ENCODE results near the gene LRRC15. TPM values are rescaled to one million over a fixed set of nuclear protein-coding genes. Genes with fewer than 3 reads are reported as not detected.

LRRC15 gene
- total RNA-seq, 1 experiment from 2014 or later: 0.28 TPM

- TF ChIP-seq SIN3A (IDR thresholded peaks at IDR 0.05; ENCODE audit: borderline replicate concordance, insufficient read depth, low read depth, low read length) (no peak), TCF7L2 (IDR thresholded peaks at IDR 0.05; ENCODE audit: low read depth, low read length) (no peak), CTCF (IDR thresholded peaks at IDR 0.05) (no peak), POLR2AphosphoS5 (IDR thresholded peaks at IDR 0.05; ENCODE audit: low read depth, low read length) (no peak)
- TF ChIP-seq, protein P1, sequence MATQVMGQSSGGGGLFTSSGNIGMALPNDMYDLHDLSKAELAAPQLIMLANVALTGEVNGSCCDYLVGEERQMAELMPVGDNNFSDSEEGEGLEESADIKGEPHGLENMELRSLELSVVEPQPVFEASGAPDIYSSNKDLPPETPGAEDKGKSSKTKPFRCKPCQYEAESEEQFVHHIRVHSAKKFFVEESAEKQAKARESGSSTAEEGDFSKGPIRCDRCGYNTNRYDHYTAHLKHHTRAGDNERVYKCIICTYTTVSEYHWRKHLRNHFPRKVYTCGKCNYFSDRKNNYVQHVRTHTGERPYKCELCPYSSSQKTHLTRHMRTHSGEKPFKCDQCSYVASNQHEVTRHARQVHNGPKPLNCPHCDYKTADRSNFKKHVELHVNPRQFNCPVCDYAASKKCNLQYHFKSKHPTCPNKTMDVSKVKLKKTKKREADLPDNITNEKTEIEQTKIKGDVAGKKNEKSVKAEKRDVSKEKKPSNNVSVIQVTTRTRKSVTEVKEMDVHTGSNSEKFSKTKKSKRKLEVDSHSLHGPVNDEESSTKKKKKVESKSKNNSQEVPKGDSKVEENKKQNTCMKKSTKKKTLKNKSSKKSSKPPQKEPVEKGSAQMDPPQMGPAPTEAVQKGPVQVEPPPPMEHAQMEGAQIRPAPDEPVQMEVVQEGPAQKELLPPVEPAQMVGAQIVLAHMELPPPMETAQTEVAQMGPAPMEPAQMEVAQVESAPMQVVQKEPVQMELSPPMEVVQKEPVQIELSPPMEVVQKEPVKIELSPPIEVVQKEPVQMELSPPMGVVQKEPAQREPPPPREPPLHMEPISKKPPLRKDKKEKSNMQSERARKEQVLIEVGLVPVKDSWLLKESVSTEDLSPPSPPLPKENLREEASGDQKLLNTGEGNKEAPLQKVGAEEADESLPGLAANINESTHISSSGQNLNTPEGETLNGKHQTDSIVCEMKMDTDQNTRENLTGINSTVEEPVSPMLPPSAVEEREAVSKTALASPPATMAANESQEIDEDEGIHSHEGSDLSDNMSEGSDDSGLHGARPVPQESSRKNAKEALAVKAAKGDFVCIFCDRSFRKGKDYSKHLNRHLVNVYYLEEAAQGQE (IDR thresholded peaks at IDR 0.05; ENCODE audit: insufficient read depth in 1 of 2, low read depth in 2 of 2, low read length in 1 of 2): no peak
- Histone ChIP-seq H3K27me3 (ENCODE audit: control insufficient read depth, insufficient read depth, low read length) (no peaks in the 10 kb centered on the region), H3K9me3 (ENCODE audit: control insufficient read depth, insufficient read depth, low read depth, low read length) (no peaks in the 10 kb centered on the region), H3K36me3 (ENCODE audit: control insufficient read depth, insufficient read depth, low read length) (no peaks in the 10 kb centered on the region), H3K27ac (ENCODE audit: low read length) (no peak overlapping the region), H3K4me1 (ENCODE audit: control insufficient read depth, insufficient read depth, low read length) (no peaks in the 10 kb centered on the region; the same call in 1 of the 2 replicates), H3K4me3 (ENCODE audit: low read depth in 2 of 2, low read length in 2 of 2) (no peak overlapping the region)
- in situ Hi-C loops (cut with HindIII; ENCODE audit: low pct_unique_long_range_greater_than_20kb, low sequenced_read_pairs) (no loop called here), intact Hi-C loops (cut with micrococcal nuclease; ENCODE audit: unreplicated experiment) (no loop called here)
- BruUV-seq (replicated peaks): no TSS peak
- ATAC-seq (no peak), DNase-seq (ENCODE audit: low read depth, low spot score) (no peak)
- POLR2A ChIA-PET: no interaction called here
- CTCF ChIA-PET: no interaction called here
Measured at GRCh38 chr3:194329583-194329965, 40.0 kb downstream of the LRRC15 start.

DNA sequence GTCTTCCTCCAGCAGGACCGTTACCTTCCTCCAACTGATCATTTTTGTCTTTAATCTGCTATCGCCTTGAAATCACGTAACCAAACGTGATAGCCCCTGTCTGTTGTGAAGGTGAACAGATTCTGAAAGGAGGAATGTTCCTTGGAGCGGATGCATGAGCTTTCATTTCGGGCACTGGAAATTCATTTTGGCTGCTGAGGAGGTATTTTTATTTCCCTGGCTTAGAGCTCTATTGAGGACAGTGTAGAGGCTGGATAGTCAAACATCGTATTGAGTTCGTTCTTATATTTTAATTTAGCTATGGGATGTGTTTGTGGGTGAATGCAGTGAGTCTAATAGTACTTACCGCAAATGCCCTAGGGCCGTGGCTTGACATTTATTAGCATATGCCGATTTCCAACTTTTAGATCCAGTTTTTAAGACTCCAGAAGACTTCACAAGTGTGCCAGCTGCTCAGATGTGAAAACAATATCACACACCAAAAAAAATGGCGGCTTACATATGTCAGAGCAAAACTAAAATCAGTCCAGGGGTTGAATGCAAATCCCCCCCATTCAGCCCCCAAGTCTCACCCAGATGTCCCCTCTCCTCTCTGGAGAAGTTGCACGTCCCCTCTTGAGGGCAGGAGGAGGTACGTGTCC is 40.5 kb downstream of the LRRC15 start:
- Histone ChIP-seq H3K4me1 (ENCODE audit: control insufficient read depth, insufficient read depth, low read length) (no peaks in the 10 kb centered on the region; the same call in 1 of the 2 replicates), H3K27me3 (ENCODE audit: control insufficient read depth, insufficient read depth, low read length) (no peaks in the 10 kb centered on the region), H3K4me3 (ENCODE audit: low read depth in 2 of 2, low read length in 2 of 2) (no peak overlapping the region), H3K9me3 (ENCODE audit: control insufficient read depth, insufficient read depth, low read depth, low read length) (no peaks in the 10 kb centered on the region), H3K27ac (ENCODE audit: low read length) (no peak overlapping the region), H3K36me3 (ENCODE audit: control insufficient read depth, insufficient read depth, low read length) (no peaks in the 10 kb centered on the region)
- TF ChIP-seq CTCF (IDR thresholded peaks at IDR 0.05) (no peak), TCF7L2 (IDR thresholded peaks at IDR 0.05; ENCODE audit: low read depth, low read length) (no peak), POLR2AphosphoS5 (IDR thresholded peaks at IDR 0.05; ENCODE audit: low read depth, low read length) (no peak), SIN3A (IDR thresholded peaks at IDR 0.05; ENCODE audit: borderline replicate concordance, insufficient read depth, low read depth, low read length) (no peak)
- TF ChIP-seq, protein P1 (IDR thresholded peaks at IDR 0.05; ENCODE audit: insufficient read depth in 1 of 2, low read depth in 2 of 2, low read length in 1 of 2): no peak
- in situ Hi-C loops (cut with HindIII; ENCODE audit: low pct_unique_long_range_greater_than_20kb, low sequenced_read_pairs): no loop called here
- DNase-seq (ENCODE audit: low read depth, low spot score): no peak
- ChIA-PET POLR2A (interaction anchor here (0.6 kb wide), 3 partner anchors 193 to 559 kb away, joined by 3 to 11 read pairs (median 9); partner anchors contain the start of gene HES1), CTCF (no interaction called here)
- no peak for ATAC-seq
- intact Hi-C loops (cut with micrococcal nuclease; ENCODE audit: unreplicated experiment): no loop called here
- no TSS peak for BruUV-seq (replicated peaks)
